BJ (cell line): ENCODE data around the gene MAGEH1. TPM values are rescaled to one million over a fixed set of nuclear protein-coding genes. Genes with fewer than 3 reads are reported as not detected.

Source experiments
- CTCF ChIA-PET: fragments of 350-600 bp; formaldehyde crosslinking; extraction: SDS; loops from one replicate; lab custom pipeline; 2021; ENCODE audit warnings: antibody characterized with exemption, inconsistent platforms; lab: Yijun Ruan, JAX
- POLR2A ChIA-PET: fragments of 300-600 bp; sonication (Branson Sonifier 250); formaldehyde crosslinking; extraction: SDS; loops from one replicate; lab custom pipeline; 2021; ENCODE audit warnings: antibody characterized with exemption; lab: Charles Lee
- DNase-seq: peaks from one replicate; pipeline ENCODE4 v3.0.0-alpha.2; 2011; ENCODE audit warnings: low read depth
- H3K27me3 ChIP-seq: 2 replicates; pipeline ENCODE4 v1.6.0; 2011; ENCODE audit warnings: low read length; ENCODE audit not compliant: control insufficient read depth, insufficient read depth
- H3K36me3 ChIP-seq: 2 replicates; pipeline ENCODE4 v1.5.1; 2011; ENCODE audit warnings: low read length; ENCODE audit not compliant: control insufficient read depth, insufficient read depth
- H3K4me3 ChIP-seq: 2 replicates; pipeline ENCODE4 v1.5.1; 2011; ENCODE audit warnings: low read depth, mild to moderate bottlenecking, control low read depth, low read length
- polyA plus RNA-seq: library from polyadenylated mRNA; depleted of rRNA; stranded (reverse); fragments of >200 nt; gene quantifications from 2 replicates; pipeline ENCODE4 v1.2.3, GENCODE V29; 2011; rRNA removed
- small RNA-seq: library from RNA; depleted of rRNA; stranded (forward); fragments of <200 nt; gene quantifications from one replicate; pipeline ENCODE3, GENCODE V24; 2012; ENCODE audit warnings: low replicate concordance, low read depth; ENCODE audit not compliant: insufficient read length
- TF ChIP-seq, protein P1 (sequence below): IDR thresholded peaks from 2 replicates; pipeline ENCODE4 v1.5.1; 2011; ENCODE audit warnings: low read depth, mild to moderate bottlenecking, control low read depth, inconsistent platforms, low read length, moderate library complexity; ENCODE audit not compliant: insufficient read depth

The MAGEH1 gene
- polyA plus RNA-seq, 1 experiment, result 22.1 TPM

- TF ChIP-seq, protein P1, sequence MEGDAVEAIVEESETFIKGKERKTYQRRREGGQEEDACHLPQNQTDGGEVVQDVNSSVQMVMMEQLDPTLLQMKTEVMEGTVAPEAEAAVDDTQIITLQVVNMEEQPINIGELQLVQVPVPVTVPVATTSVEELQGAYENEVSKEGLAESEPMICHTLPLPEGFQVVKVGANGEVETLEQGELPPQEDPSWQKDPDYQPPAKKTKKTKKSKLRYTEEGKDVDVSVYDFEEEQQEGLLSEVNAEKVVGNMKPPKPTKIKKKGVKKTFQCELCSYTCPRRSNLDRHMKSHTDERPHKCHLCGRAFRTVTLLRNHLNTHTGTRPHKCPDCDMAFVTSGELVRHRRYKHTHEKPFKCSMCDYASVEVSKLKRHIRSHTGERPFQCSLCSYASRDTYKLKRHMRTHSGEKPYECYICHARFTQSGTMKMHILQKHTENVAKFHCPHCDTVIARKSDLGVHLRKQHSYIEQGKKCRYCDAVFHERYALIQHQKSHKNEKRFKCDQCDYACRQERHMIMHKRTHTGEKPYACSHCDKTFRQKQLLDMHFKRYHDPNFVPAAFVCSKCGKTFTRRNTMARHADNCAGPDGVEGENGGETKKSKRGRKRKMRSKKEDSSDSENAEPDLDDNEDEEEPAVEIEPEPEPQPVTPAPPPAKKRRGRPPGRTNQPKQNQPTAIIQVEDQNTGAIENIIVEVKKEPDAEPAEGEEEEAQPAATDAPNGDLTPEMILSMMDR, result peak; percentile 3; the same call in 1 of the 2 replicates
- DNase-seq, result no peak
- POLR2A ChIA-PET, result no interaction called here
- CTCF ChIA-PET, result interaction anchor here (0.6 kb wide), 1 partner anchor 52 kb away, joined by 4 read pairs; no protein-coding TSS in a partner anchor
- Histone ChIP-seq H3K27me3 (no peaks in the 10 kb centered on the region), H3K36me3 (no peaks in the 10 kb centered on the region), H3K4me3 (peak within 1 kb of the TSS; percentile 65)
These were observed 37.5 kb downstream of the MAGEH1 start, which contains the start of gene USP51 for GRCh38 chrX:55489314-55490009. Gene USP51, minus strand, starts transcription at chrX:55489848. Its CDS starts 909 bp downstream, at chrX:55488939.

DNA sequence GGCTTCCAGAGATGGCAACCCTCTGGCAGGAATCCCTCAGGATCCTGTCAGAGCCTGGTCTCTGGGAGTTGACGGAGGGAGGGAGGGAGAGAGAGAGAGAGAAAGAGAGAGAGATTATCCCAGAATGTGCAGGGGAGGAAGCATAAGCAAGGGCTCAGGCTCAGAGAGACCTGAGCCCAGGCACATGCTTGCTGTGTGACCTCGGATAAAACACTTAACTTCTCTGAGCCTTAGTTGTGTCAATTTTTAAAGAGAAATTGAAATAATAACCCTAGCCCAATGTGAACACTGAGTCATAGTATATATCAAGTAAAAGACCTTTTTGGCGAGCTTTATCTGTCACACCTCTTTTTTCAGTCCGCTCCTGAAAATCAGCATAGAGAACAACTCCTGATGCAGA, 38.2 kb downstream of the MAGEH1 start:
- H3K27me3 ChIP-seq, result no peaks in the 10 kb centered on the region
- no peak for DNase-seq
- peak overlapping the region; percentile 65 for H3K4me3 ChIP-seq
- ChIA-PET POLR2A (no interaction called here), CTCF (interaction anchor here (0.6 kb wide), 1 partner anchor 52 kb away, joined by 4 read pairs; no protein-coding TSS in a partner anchor)
- H3K36me3 ChIP-seq, result no peaks in the 10 kb centered on the region
- TF ChIP-seq, protein P1, result no peak

DNA sequence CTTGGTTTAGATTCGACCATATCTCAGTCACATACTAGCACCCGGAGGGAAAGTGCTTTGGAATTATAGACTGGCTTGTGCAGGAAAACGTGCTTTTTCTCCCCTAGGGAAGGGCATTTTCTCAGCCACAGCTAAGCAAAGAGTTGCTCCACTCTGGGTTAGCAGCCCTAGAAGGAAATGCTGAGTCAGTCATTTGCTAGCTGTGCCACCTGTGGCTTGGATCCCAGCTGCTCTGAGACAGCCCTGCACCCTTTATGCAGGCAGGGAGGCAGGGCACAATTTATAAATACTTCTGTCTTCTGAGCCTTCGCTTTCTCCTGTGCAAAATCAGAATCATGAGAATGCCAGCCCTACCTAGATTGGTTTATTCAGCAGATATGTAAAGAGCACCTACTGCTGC, 39.0 kb downstream of the MAGEH1 start:
- H3K27me3 ChIP-seq, result no peaks in the 10 kb centered on the region
- ChIA-PET POLR2A (no interaction called here), CTCF (no interaction called here)
- no peak overlapping the region for H3K4me3 ChIP-seq
- DNase-seq, result no peak
- TF ChIP-seq, protein P1, result no peak
- H3K36me3 ChIP-seq, result no peaks in the 10 kb centered on the region

Small RNAs within 50 kb of the gene (small RNA-seq; reads per million reads assigned to genes)
- gene MIR4536-2, result not detected

Other genes with a start within 250 kb of the MAGEH1 start
- gene PAGE5, start 231.8 kb upstream of the MAGEH1 start, polyA plus RNA-seq, result not detected in 2 replicates
- gene PAGE3, start 187.2 kb upstream of the MAGEH1 start, polyA plus RNA-seq, result not detected in 2 replicates
- gene USP51, start 37.7 kb downstream of the MAGEH1 start, polyA plus RNA-seq, result 0.49 and 0.65 TPM in 2 replicates
- gene FOXR2, start 171.3 kb downstream of the MAGEH1 start, polyA plus RNA-seq, result not detected in 2 replicates